ENCODE measurements around the gene SPOCK3.
A peak's percentile ranks its signal among the peaks of the same experiment; 100 is the strongest.

The SPOCK3 gene

DNA sequence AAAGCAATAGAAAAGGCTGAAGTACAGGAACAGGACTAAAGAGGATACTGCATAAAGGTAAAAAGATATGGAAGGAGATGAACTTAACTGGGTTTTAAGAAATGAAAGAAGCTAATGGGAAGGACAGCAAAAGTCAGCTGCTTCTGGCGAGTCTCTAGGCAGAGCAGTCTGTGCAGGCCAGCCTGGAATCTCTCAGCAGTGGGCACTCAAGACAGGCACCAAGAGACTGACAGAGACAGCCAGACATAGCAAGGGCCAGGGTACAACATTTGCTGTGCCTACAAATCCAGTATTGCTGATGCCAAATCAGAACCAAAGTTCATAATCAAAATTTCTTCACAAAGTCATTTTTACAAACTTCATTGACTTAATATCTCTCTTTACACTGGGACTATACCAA, 62.4 kb downstream of the SPOCK3 start:
- no peak for DNase-seq

DNA sequence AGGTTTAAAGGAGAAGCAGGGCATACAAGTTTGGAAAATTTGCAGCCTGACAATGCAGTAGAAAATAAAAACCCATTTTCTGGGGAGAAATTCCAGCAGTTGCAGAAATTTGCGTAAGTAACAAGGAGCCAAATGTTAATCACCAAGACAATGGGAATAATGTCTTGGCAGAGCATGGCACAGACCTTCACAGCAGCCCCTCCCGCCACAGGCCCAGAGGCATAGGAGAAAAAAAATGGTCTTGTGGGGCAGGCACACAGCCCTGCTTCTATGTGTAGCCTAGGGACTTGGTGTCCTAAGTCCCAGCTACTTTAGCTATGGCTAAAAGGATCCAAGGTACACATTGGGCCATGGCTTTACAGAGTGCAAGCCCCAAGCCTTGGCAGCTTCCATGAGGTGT, 65.7 kb downstream of the SPOCK3 start:
- DNase-seq: no peak

DNA sequence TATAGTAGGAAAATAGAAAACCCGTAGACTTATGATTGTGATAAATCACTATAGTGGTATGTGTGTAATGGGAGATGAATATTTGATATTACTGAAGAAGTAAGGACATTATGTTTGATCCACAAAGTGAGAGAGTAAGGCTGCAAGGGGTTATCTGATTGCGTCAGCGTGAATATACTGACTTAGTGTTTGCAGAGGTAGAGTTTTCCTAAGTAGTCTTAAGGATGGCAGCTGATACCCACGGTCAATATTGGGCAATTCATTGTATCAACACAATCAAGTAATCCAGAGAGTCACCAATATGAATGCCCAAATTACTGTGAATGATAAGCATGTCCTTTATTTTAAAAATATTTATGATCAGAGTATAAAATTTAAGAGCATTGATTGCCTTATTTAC, 83.7 kb downstream of the SPOCK3 start:
- no peak for DNase-seq

DNA sequence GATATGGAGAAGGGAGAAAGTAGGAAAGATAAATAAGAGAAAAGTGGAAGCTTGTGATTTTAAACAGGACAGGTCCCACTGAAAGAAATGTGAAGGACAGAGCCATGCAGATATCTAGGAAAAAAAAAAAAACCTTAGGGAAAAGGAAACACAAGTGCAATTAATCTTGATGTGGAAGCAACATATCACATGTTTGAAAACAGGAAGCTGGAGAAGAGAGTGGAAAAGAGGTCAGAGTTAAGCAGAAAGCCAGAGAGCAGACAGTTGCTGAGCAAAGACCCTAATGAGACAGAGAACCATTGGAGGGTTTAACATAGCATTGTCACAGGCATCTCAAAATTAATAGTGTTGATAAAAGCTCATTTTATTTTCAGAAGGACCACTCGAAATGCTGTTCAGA, 89.7 kb downstream of the SPOCK3 start:
- DNase-seq: no peak

DNA sequence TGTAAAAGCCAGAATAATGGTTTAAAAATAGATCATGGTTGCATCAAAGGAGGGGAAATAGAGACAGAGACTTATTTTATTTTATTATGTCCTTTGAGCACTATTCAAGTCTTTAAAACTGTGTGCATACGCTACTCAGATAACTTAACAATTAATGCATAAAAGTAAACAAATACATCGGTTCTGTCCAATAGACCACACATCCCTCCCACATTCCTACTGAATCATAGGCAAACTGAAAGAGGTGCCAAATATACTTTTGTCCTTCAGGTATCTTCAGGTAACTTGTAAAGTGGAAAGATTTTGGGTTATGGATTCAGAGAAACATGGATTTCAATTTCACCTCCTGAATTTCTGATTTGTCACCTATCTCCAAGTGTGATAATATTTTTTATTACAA, 91.3 kb downstream of the SPOCK3 start:
- no peak for DNase-seq

DNA sequence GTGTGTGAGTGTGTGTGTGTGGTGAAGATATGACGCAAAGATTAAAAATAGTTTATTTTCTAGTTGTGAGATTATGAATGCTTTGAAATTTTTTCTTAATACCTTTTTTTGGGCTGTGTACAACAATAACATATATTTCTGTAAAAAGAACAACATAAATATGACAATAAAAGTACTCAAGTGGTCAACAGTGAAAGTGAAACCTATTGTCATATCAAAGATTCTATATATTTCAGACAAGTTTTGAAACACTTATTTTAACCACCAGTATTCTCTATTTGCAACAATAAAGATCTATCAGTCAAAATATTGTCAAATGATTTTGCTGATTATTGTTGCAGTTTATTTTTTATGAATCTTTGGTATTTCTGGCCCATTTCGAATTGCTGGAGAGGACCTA, 98.0 kb downstream of the SPOCK3 start:
- DNase-seq: no peak

DNA sequence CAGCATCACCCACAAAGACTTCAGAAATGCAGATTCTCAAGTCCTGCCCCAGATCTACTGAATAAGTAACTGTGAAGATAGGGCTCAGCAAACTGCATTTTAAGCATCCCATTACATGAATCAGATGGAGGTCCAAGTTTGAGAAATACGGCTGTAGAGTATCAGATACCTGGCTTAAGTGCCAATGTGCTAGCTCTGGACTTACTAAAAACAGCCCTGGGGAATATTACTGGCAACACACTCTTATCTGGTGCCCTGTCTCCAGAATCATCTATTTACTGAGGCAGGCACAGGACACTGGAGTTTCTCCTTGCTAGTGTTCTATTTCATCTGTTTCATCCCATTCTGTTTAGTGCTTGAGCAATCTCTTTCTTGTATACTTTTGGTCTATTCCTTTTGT, 105.1 kb downstream of the SPOCK3 start:
- no peak for DNase-seq

DNA sequence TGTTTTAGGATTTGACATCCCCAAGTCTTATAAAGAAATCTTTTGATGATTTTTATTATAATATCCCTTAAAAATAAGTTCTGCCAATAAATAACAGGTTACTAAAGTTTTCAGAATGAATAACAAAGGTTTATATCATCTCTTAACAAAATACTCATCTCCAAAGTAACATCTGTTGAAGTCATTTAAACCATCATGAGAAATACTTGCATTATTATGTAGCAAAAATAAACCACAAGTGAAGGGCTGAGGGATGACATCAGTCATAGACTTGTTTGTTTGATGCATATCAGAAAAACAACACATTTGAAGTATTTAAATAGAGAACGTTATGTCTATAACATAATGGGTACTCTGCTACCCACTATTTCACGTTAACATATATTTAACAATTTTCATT, 114.9 kb downstream of the SPOCK3 start:
- DNase-seq: no peak

DNA sequence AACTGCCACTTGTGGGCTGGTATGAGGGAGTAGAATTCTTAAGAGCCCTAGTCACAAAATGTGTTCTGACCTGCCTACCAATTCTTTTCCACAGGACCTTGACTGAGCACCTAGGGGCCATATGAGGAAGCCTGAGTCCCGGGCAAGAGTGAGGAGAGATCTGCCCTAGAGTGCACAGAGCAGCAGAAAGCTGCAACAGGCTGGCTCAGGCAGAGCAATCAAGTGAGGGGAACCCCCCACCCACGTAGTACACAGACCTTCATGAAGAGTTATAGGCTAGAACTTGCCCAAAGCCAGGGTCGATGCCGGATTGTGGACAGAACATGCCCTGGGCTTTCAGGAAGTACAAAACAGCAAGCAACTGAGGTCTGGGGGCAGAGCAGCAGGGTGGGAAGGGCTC, 117.0 kb downstream of the SPOCK3 start:
- no peak for DNase-seq

DNA sequence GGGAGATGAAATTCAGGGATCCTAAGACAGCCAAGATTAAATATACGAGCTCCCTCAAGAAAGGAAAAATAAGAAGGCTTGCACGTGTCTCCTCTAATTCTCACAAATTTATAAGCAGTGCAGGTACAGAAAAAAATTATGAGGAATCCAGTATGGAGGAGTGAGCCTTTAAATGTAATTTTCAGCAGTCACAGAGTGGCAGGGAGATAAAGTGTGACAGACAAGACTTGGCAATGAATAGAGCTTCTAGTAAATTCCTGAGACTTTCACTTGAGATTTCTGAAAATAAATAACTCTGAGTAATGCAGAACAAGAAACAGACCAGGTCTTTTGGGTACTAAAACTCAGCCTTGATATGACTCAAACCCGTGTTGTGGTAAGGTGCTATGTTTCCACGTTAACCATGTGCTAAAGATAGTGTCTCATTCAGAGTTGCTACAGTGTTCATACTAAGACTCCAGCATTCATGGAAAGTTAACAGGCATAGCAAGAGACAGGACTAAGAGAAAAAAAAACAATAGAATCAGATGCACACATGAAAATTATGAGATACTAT, 119.8 kb downstream of the SPOCK3 start:
- no peak for DNase-seq

DNA sequence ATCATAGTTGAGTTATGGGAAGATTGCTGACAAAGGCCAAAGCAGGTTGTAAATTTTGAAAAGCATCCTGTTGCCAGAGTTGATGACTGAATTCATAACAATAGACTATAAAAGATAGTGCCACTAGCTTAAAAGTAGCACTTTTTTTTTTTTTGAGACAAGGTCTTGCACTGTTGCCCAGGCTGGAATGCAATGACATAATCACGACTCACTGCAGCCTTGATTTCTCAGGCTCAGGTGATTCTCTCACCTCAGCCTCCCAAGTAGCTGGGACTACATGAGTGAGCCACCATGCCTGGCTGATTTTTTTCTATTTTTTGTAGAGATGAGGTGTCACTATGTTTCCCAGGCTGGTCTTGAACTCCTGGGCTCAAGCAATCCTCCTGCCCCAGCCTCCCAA, 122.7 kb downstream of the SPOCK3 start:
- no peak for DNase-seq

DNA sequence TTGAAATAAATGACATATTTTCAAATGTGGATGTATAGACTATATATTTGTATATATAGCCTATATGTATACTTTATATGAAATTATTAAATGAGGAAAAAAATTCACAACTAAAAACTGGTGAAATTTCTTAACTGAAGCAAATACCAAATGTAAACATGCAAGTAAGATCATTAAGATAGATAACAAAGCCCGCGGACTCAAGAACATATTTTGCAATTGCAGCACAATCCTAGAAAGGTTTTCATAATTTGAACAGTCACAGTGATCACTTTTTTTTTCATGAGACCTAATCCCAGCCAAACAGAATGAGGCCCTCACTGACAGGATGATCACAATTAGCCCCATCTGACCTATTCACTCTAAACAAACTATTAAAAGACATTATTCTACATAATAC, 123.2 kb downstream of the SPOCK3 start:
- no peak for DNase-seq

DNA sequence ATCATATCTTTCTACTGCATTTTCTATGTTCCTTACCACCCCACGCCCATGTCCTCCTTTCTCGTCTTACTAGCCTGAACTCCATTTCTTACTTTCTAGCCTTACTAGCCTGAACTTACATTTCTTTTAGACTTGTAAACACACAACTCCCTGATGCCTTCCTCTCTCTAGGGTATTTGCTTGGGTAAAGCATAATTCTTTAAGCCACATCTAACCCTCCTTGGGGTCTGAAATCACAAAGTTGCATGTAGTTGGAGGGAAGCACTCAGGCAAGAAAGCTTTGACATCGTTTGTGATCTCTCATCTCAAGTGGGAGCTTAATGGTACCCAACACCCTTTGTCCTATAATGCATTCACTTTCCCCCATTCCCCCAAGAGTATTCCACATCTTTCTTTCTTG, 124.4 kb downstream of the SPOCK3 start:
- no peak for DNase-seq

DNA sequence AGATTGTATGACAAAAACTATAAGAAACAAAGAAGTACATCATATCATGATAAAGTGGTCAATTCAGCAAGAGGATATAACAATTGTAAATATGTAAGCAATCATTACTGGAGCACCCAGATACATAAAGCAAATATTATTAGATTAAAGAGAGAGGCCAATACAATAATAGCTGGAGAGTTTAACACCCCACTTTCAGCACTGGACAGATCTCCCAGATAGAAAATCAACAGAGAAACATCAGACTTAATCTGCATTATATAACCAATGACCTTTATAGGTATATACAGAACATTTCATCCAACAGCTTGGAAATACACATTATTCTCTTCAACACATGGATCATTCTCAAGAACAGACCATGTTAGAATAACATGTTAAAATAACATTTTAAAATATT, 128.4 kb downstream of the SPOCK3 start:
- DNase-seq: no peak

DNA sequence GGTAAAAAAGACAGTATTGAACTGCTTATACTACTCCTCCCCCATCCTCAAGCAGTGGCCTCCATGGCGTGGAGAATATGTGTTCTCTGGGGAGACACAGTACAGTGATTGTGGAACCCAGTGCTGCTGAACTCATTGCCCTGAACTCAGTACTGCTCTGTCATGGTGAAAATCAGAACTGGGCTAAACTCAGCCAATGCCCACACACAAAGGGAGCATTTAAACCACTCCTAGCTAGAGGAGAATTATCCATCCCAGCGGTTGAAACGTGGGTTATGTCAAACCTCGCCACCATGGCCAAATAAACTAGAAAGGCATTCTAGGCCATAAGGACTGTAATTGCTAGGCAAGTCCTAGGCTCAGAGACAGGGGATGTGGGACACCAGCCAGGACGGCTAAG, 131.8 kb downstream of the SPOCK3 start:
- no peak for DNase-seq

DNA sequence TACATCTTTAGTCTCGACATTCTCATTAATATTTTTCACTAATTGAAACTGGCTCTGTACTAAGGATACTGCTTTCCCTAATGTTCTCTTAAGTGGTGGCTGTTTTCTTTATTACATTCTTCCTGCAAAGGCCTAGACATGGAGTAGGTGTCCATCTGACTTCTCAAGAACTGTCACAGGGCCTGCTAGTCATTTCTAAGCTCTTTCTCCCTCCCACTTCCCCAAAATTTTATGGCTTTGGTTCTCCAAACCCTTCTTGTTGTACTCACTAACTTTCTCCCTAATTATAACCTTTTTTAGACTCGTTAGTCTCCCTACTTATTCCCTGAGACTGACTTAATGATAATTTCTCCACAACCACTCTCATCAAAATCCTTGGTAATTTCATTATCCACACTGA, 133.3 kb downstream of the SPOCK3 start:
- DNase-seq: no peak

DNA sequence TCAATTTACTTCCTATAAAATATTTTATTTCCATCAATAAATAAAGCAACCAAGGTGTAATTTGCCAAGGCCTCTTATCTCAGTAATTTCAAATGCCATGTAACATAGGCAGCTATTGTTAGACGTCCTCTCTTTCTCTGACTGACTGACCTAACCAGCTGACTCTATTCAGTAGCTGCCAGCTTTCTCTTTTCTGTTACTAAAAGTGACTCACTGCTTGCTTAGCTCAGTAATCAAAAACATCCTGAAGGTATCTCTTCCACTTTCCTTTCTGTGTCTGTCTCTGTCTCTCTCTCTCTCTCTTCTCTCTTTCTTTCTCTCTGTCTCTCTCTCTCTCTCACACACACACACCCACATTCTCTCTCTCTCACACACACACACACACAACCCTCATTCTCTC, 134.2 kb downstream of the SPOCK3 start:
- peak; percentile 80 for DNase-seq

DNA sequence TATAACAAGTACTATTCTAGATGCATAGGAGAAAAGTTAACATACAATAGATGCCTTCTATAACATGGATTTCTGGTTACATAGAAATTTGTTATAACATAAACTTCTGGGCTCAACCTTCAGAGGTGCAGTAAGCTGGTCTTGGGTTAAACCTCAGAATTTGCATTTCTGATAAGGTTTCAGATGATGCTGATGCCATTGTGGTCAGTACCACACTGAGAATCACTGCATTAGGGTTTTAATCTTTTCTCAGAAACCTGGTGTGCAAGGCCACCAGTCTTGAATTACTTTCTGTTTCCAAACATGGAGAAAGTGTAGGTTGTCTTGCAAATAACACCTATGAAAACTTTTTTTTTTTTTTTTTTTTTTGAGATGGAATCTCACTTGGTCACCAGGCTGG, 146.2 kb downstream of the SPOCK3 start:
- DNase-seq: no peak

DNA sequence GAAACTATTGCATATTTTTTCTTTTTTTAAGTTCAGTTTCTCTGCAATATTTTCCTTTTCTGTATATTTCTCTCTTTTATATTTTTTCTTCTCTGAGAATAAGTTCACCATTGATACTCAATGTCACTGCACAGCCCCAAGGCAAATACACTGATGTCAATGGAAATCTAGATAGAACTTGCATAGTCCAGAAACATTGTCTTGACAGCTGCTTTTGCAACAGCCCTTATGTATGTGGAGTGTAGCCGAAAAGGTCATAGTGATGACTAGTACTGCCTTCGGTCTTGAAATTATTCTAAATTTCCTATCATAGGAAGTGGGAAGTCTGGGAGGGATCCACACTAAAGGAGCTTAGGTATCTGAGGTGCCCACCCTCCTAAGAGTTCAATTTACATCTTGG, 150.0 kb downstream of the SPOCK3 start:
- no peak for DNase-seq

DNA sequence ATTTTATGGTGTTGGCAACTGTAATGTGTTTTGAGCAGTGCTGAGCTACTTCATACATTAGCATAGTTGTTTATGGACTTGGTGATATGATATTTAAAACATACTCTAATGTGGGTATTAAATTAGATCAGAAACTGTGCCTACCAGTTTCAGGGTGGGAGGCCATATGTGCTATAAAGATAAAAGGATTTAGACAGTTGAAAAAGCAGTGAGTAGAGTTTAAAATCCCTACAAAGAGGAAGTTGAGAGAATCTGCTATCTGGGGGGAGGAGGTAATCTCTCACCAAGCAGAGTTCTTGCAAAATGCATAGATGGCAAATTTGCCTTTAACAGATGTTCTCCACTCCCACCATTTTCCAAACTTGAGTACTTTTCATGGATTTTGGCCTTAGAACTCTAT, 154.5 kb downstream of the SPOCK3 start:
- no peak for DNase-seq

DNA sequence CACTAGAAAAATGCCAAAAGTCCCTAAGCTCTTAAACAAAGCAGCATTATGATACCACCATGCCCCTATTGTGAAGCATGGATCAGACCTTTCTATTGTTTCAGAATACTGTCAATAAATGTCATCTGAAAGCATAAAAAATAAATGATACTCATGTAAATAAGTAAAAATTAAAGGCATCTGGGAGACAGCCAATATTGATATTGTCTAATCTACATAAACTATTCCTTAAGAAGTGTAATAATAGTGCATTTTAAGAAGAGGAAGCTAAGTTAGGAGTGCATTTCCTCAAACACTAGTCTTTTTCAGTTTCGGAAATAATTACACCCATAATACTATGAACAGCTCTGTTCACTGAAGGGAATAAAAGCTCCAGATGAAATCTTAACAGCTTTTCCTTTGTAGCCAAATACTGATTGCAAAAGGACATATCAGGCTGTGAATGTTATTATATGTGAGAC, 181.6 kb downstream of the SPOCK3 start:
- no peak for DNase-seq

DNA sequence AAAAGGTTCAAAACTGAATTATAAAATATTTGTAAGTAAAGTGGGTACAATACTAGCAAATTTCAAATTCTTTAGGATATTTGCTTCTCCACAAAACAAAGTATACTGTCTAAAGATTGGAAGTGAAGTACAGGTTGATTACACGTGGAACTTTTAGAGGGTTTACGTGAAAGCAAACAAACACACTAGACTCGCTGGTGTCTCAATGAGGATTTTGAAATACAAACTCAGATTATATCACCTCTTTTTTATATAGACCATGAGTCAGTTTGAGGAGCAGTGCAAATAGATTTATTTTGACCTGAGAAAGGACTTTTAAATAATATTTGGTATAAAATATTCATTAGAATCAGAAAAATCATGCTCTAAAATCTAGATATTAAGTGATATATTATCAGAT, 185.0 kb downstream of the SPOCK3 start:
- no peak for DNase-seq

DNA sequence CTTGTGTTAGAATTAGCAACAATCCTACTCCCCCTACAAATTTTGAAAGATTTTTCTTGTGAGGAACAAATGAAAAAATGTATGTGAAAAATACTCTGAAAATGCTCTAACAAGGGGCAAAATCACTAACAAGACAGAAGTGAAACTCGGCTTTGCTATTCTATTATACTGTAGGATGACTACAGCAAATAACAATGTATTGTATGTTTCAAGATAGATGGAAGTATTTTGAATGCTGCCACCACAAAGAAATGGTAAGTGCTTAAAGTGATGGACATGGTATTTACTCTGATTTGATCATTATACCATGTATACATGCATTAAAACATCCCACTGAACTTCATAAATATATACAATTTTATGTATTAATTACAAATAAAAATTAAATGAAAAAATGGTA, 192.8 kb downstream of the SPOCK3 start:
- DNase-seq: no peak

DNA sequence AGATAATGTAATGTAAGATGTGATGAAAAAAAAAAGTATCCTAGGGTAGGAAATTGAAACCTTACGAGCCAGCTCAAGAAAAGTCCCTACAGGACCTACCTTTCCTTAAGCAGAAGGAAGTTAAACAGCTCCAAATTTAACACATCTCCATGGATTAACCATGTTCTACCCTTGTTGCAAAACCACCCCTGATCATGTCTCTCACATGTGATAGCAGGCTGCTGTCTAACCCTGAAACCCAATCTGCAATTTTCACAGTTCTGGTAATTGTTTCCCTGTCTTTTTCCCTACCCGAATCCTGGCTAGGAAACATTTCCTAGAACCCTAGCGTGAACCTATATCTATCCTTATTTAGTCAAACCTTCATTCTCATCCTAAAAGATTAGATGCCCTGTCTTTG, 198.9 kb downstream of the SPOCK3 start:
- DNase-seq: no peak

DNA sequence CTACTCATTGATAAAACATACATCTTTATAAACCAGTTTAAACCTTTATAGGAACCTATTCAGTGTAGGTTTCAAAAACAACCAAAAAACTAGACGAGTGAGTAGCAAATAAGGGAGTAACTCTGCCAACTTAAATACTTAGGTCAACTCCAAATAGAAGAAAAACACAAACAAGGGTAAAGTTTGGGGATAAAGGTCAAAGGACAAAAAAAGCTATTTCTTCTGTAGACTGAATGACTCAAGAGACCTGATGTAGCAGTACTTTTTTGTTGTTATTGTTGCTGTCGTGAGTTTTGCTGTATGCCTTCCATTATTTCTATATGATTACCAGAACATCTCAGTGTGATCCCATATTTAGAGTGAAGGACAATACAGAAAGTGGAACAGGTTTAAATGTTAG, 199.3 kb downstream of the SPOCK3 start:
- no peak for DNase-seq

DNA sequence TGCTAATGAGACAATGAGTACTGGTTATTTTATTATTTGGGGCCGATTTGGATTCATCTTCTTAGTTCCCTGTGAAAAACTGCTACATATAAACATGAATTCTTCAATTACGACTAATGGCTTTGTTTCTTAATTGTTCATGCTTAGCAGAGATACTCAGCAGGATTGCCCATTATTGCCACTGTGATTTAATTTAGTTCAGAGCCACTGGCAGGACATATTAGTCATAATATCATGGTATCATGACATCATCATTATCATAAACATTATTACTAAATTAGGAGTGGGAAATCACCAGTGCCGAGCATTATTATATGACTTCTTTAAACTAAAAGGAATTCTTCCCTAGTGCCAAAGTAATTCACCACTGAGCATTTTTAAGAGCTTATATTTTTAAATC, 201.4 kb downstream of the SPOCK3 start:
- no peak for DNase-seq
